Adipocyte (in vitro differentiated cells): ENCODE data around the gene CHMP1B.

Experiments
- DNase-seq: peaks from one replicate; pipeline ENCODE4 v3.0.0-alpha.2; 2015; ENCODE audit warnings: low read depth
- H3K27me3 ChIP-seq: replicated peaks from 2 replicates; pipeline ENCODE4 v1.7.0; 2013; ENCODE audit warnings: mild to moderate bottlenecking, low read length, moderate library complexity; ENCODE audit not compliant: control insufficient read depth, insufficient read depth
- H3K36me3 ChIP-seq: 2 replicates; pipeline ENCODE4 v1.7.0; 2013; ENCODE audit warnings: low read length, mild to moderate bottlenecking, moderate library complexity; ENCODE audit not compliant: control insufficient read depth, insufficient read depth, severe bottlenecking
- H3K4me1 ChIP-seq: 2 replicates; pipeline ENCODE4 v1.7.0; 2013; ENCODE audit warnings: mild to moderate bottlenecking, low read length, moderate library complexity; ENCODE audit not compliant: control insufficient read depth, insufficient read depth
- H3K4me3 ChIP-seq: 2 replicates; pipeline ENCODE4 v1.7.0; 2013; ENCODE audit warnings: mild to moderate bottlenecking, low read length, moderate library complexity
- H3K9ac ChIP-seq: 2 replicates; pipeline ENCODE4 v1.7.0; 2013; ENCODE audit warnings: mild to moderate bottlenecking, low read length, moderate library complexity
- H3K9me3 ChIP-seq: 2 replicates; pipeline ENCODE4 v1.7.0; 2013; ENCODE audit warnings: mild to moderate bottlenecking, low read length, moderate library complexity; ENCODE audit not compliant: control insufficient read depth

The CHMP1B gene

DNA sequence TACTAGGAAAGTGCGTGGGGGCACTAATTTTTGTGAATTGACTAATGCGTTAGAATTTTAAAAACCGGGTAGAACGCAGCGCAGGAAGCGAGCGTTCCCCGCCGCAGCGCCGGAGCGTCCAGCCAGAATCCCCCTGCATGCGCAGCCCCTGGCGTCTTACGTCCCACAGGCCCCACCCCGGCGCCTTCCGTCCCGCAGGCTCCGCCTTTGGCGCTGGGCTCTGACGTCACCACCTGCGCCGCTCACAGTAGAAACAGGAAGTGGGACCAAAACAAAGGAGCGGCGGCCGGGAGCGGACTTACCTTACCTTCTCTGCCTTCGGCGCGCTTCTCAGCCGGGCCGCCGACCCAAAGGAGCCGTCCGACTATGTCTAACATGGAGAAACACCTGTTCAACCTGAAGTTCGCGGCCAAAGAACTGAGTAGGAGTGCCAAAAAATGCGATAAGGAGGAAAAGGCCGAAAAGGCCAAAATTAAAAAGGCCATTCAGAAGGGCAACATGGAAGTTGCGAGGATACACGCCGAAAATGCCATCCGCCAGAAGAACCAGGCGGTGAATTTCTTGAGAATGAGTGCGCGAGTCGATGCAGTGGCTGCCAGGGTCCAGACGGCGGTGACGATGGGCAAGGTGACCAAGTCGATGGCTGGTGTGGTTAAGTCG, at the start of gene CHMP1B:
TSS of gene CHMP1B (plus strand) at position 268 of the 660 bp plus-strand sequence. CDS start at position 367, 99 bp downstream.
- H3K4me1 ChIP-seq, result peaks cover 27% of the 10 kb centered on the region

GRCh38 chr18:11801573-11801972, 49.6 kb upstream of the CHMP1B start:
- Histone ChIP-seq H3K4me1 (no peaks in the 10 kb centered on the region), H3K9ac (no peak overlapping the region), H3K36me3 (no peaks in the 10 kb centered on the region), H3K27me3 (peaks cover 3% of the 10 kb centered on the region), H3K4me3 (no peak overlapping the region), H3K9me3 (no peaks in the 10 kb centered on the region)
- no peak for DNase-seq

More for the DNA sequence above, at the start of gene CHMP1B:
- peak within 1 kb of the TSS; percentile 96 for H3K9ac ChIP-seq
- DNase-seq, result peak; percentile 99
- H3K27me3 ChIP-seq, result no peaks in the 10 kb centered on the region
- H3K4me3 ChIP-seq, result peak within 1 kb of the TSS; percentile 97
- H3K36me3 ChIP-seq, result no peaks in the 10 kb centered on the region
- no peaks in the 10 kb centered on the region for H3K9me3 ChIP-seq

DNA sequence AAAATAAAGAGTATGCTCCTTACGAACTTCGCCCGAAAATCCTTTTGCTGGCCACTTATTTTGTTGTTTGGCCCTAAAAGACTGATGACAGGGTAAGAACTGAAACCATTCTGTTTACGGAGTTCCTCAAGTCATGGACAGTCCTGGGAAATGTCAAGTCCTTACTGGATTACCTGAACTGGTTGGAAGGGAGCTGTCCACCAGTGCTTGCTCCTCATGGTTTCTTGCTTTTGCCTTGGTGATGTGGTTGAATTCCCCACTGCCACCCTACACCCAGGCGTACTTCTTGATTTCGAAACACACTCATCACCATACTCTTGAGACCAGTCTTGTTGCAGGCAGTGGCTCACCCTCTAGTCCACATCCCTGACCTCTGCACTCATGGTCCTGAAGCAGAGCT, 49.1 kb upstream of the CHMP1B start:
- Histone ChIP-seq H3K36me3 (no peaks in the 10 kb centered on the region), H3K27me3 (peaks cover 3% of the 10 kb centered on the region), H3K9ac (no peak overlapping the region), H3K4me1 (no peaks in the 10 kb centered on the region), H3K9me3 (no peaks in the 10 kb centered on the region), H3K4me3 (no peak overlapping the region)
- no peak for DNase-seq

DNA sequence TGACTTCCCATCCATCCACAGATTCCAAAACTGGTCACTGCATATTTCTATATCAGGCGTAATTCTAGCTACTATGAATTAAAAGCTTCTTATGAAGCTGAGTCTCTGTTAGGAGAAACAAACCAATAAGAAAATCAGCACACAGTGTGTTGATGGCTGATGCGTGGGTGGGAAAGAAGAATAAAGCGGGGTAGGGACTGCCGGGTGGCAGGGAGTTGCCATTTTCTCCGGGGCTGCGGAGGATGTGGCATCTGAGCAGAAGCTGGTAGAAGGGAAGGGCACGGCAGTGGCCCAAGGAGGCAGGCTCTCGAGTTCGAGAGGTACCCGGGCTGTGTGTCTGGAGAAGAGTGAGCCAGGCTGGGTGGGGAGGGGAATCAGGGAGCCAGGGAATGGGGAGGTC, 48.6 kb upstream of the CHMP1B start:
- Histone ChIP-seq H3K27me3 (peaks cover 3% of the 10 kb centered on the region), H3K9ac (no peak overlapping the region), H3K9me3 (no peaks in the 10 kb centered on the region), H3K4me1 (no peaks in the 10 kb centered on the region), H3K4me3 (no peak overlapping the region), H3K36me3 (no peaks in the 10 kb centered on the region)
- DNase-seq, result no peak

GRCh38 chr18:11807233-11807632, 44.0 kb upstream of the CHMP1B start:
- peaks cover 4% of the 10 kb centered on the region for H3K4me1 ChIP-seq
- H3K9ac ChIP-seq, result no peak overlapping the region
- no peaks in the 10 kb centered on the region for H3K36me3 ChIP-seq
- DNase-seq, result no peak
- H3K4me3 ChIP-seq, result no peak overlapping the region
- H3K9me3 ChIP-seq, result no peaks in the 10 kb centered on the region
- H3K27me3 ChIP-seq, result peaks cover 3% of the 10 kb centered on the region

- no peak for DNase-seq
- Histone ChIP-seq H3K4me3 (no peak overlapping the region), H3K9ac (no peak overlapping the region), H3K27me3 (peaks cover under 1% of the 10 kb centered on the region), H3K36me3 (no peaks in the 10 kb centered on the region), H3K9me3 (no peaks in the 10 kb centered on the region), H3K4me1 (peaks cover 4% of the 10 kb centered on the region)
Observed at GRCh38 chr18:11808001-11808855, 43.0 kb upstream of the CHMP1B start.

GRCh38 chr18:11809895-11810294, 41.3 kb upstream of the CHMP1B start:
- Histone ChIP-seq H3K9ac (no peak overlapping the region), H3K27me3 (no peaks in the 10 kb centered on the region), H3K4me3 (no peak overlapping the region), H3K36me3 (no peaks in the 10 kb centered on the region), H3K4me1 (peaks cover 4% of the 10 kb centered on the region), H3K9me3 (no peaks in the 10 kb centered on the region)
- DNase-seq, result no peak

DNA sequence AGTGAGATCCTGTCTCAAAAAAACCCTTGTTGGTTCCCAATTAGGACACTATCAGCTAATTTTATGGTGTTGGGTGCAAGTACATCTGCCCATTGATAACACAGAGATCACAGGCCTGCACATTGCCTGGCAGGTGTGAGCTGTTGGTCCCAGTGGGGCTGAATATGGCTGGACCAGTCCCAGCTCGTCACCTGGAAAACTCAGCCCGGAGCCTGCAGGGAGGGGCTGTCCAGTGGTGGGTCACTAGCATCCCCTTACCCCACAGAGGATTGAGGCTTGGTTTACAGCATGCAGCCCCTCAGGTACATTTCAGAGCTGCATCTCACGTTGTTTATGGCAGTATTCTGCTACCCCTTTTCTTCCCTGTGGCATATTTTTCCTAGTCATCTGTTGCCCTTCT, 40.8 kb upstream of the CHMP1B start:
- H3K36me3 ChIP-seq, result no peaks in the 10 kb centered on the region
- H3K9me3 ChIP-seq, result no peaks in the 10 kb centered on the region
- H3K4me1 ChIP-seq, result peaks cover 4% of the 10 kb centered on the region
- DNase-seq, result no peak
- H3K9ac ChIP-seq, result no peak overlapping the region
- no peak overlapping the region for H3K4me3 ChIP-seq
- no peaks in the 10 kb centered on the region for H3K27me3 ChIP-seq

DNA sequence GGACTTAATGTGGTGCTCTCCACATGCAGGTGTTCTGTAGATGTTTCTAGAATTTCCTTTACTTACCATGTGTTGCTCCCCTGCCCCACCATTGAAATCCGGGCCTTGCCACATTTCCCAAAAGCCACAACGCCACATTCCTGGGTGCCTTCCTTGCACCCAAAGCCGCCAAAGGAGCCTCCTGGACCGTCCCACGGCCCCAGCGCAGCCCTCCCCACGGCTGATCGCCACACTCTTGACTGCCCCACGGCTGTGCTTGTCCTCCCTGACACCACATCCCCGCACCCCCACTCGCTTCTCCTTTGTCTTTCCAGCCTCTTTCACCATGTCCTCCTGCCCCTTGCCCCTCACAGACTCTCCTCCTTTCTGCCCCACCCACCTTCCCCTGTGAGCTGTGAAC, 40.2 kb upstream of the CHMP1B start:
- no peak for DNase-seq
- peaks cover 4% of the 10 kb centered on the region for H3K4me1 ChIP-seq
- H3K4me3 ChIP-seq, result no peak overlapping the region
- no peaks in the 10 kb centered on the region for H3K9me3 ChIP-seq
- no peaks in the 10 kb centered on the region for H3K36me3 ChIP-seq
- no peak overlapping the region for H3K9ac ChIP-seq
- no peaks in the 10 kb centered on the region for H3K27me3 ChIP-seq

- Histone ChIP-seq H3K4me1 (no peaks in the 10 kb centered on the region), H3K36me3 (no peaks in the 10 kb centered on the region), H3K4me3 (no peak overlapping the region), H3K9me3 (peaks cover 3% of the 10 kb centered on the region), H3K9ac (no peak overlapping the region), H3K27me3 (no peaks in the 10 kb centered on the region)
- no peak for DNase-seq
Observed at GRCh38 chr18:11817229-11817628, 34.0 kb upstream of the CHMP1B start.

DNA sequence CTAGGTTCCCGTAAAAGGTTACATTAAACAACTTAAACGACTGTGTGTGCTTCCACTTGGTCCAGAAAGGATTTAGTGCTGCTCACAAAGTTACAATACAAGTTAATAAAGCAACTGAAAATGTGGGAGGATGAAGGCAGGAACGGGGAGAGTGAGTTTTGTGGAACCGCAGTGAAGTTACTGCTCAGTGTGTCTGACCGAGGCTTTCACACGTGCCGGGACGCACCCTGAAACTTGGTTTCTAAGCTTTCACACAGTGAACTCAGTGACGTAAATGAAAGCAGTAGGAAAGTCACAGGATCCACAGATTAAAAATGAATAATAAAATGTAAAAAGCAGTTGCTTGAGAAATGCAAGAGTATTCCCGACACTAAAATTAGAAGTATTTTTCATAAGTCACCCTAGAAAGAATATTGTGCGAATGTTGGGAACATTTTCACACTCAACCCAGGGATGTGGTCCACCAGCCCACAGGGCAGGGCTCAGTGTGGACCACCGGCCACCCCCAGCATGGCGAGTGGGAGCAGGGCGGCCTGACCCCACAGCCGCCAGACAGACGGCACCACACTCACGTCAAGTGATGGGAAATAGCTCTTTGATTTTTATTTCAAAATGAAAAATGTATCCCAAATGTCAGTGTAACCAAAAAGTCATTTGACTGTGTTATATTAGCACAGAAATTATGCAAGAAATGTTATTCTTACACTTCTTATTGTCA, 32.6 kb upstream of the CHMP1B start:
- Histone ChIP-seq H3K4me3 (no peak overlapping the region), H3K27me3 (no peaks in the 10 kb centered on the region), H3K9ac (no peak overlapping the region), H3K4me1 (no peaks in the 10 kb centered on the region), H3K36me3 (no peaks in the 10 kb centered on the region), H3K9me3 (peaks cover 3% of the 10 kb centered on the region)
- DNase-seq, result no peak
